ENCODE measurements around the gene ARL10. TPM values are rescaled to one million over a fixed set of nuclear protein-coding genes. Genes with fewer than 3 reads are reported as not detected.

The ARL10 gene
- polyA plus RNA-seq, 1 of the 3 experiments (the other 2 are of a cell fraction), result 4.6 TPM

GRCh38 chr5:176381979-176382378 is 16.7 kb downstream of the ARL10 start:
- H3K79me2 ChIP-seq (ENCODE audit: insufficient read depth), result peaks cover 20% of the 10 kb centered on the region
- no peak overlapping the region; a peak in 1 of 4 replicates for H3K27ac ChIP-seq (ENCODE audit: low read depth in 2 of 2, low read length in 1 of 2)
- POLR2A ChIA-PET, result interaction anchor here (1.1 kb wide), 1 partner anchor 20 kb away, joined by 3 read pairs; no protein-coding TSS in a partner anchor
- TF ChIP-seq PBX3 (IDR thresholded peaks at IDR 0.05) (no peak), JUND (IDR thresholded peaks at IDR 0.05) (no peak), CTCF (IDR thresholded peaks at IDR 0.05) (no peak), MXI1 (IDR thresholded peaks at IDR 0.05; ENCODE audit: low read depth, low read length) (no peak), SIN3A (IDR thresholded peaks at IDR 0.05; ENCODE audit: borderline replicate concordance, low read depth, low read length) (no peak), NRF1 (IDR thresholded peaks at IDR 0.05; ENCODE audit: low read depth, low read length) (no peak)
- CTCF ChIA-PET, result no interaction called here
- H3K9me3 ChIP-seq, result no peaks in the 10 kb centered on the region
- no peak overlapping the region for H2AFZ ChIP-seq (ENCODE audit: low read depth)
- H3F3A ChIP-seq (replicated peaks; ENCODE audit: insufficient read depth), result peaks cover 3% of the 10 kb centered on the region
- no peaks in the 10 kb centered on the region for H3K9me2 ChIP-seq
- 94% methylated on average over 3 of the region's 3 CpGs for WGBS (ENCODE audit: low lambda C conversion rate)
- no peak for DNase-seq
- no peak overlapping the region for H3K4me2 ChIP-seq
- no peak overlapping the region for H3K4me3 ChIP-seq (ENCODE audit: low read depth in 2 of 2, low read length in 1 of 2)
- H3K9ac ChIP-seq, result no peak overlapping the region
- no peaks in the 10 kb centered on the region for H4K20me1 ChIP-seq (ENCODE audit: insufficient read depth)
- no peaks in the 10 kb centered on the region for H3K27me3 ChIP-seq (ENCODE audit: insufficient read depth)
- H3K36me3 ChIP-seq (replicated peaks in 1 of 2; ENCODE audit: control insufficient read depth in 1 of 2, insufficient read depth in 2 of 2, low read length in 1 of 2), result peaks cover 23 to 58% of the 10 kb centered on the region in 2 experiments
- H3K4me1 ChIP-seq (ENCODE audit: control insufficient read depth in 1 of 2, insufficient read depth in 2 of 2, low read depth in 1 of 2, low read length in 1 of 2), result peaks cover 0 to 10% of the 10 kb centered on the region in 2 experiments; a peak in 2 of 4 replicates

GRCh38 chr5:176382721-176383120 is 17.4 kb downstream of the ARL10 start:
- H4K20me1 ChIP-seq (ENCODE audit: insufficient read depth), result no peaks in the 10 kb centered on the region
- H3K27ac ChIP-seq (ENCODE audit: low read depth in 2 of 2, low read length in 1 of 2), result no peak overlapping the region
- peaks cover 23 to 58% of the 10 kb centered on the region in 2 experiments for H3K36me3 ChIP-seq (replicated peaks in 1 of 2; ENCODE audit: control insufficient read depth in 1 of 2, insufficient read depth in 2 of 2, low read length in 1 of 2)
- no peaks in the 10 kb centered on the region for H3K27me3 ChIP-seq (ENCODE audit: insufficient read depth)
- peaks cover 0 to 12% of the 10 kb centered on the region in 2 experiments; a peak in 2 of 4 replicates for H3K4me1 ChIP-seq (ENCODE audit: control insufficient read depth in 1 of 2, insufficient read depth in 2 of 2, low read depth in 1 of 2, low read length in 1 of 2)
- peaks cover 28% of the 10 kb centered on the region for H3K79me2 ChIP-seq (ENCODE audit: insufficient read depth)
- CTCF ChIA-PET, result no interaction called here
- no peak overlapping the region for H2AFZ ChIP-seq (ENCODE audit: low read depth)
- H3K4me3 ChIP-seq (ENCODE audit: low read depth in 2 of 2, low read length in 1 of 2), result no peak overlapping the region
- 94% methylated on average over 3 of the region's 3 CpGs for WGBS (ENCODE audit: low lambda C conversion rate)
- H3K9me2 ChIP-seq, result no peaks in the 10 kb centered on the region
- no peak overlapping the region for H3K4me2 ChIP-seq
- peaks cover 3% of the 10 kb centered on the region for H3F3A ChIP-seq (replicated peaks; ENCODE audit: insufficient read depth)
- no peaks in the 10 kb centered on the region for H3K9me3 ChIP-seq
- no peak for TF ChIP-seq EP300 (IDR thresholded peaks at IDR 0.05; ENCODE audit: borderline replicate concordance in 1 of 2, low read depth in 1 of 2, low read length in 1 of 2)
- no peak for TF ChIP-seq MEF2A (IDR thresholded peaks at IDR 0.05; ENCODE audit: borderline replicate concordance, low read depth)
- no peak for TF ChIP-seq USF2 (IDR thresholded peaks at IDR 0.05; ENCODE audit: borderline replicate concordance, low read depth, low read length)
- POLR2A ChIA-PET, result interaction anchor here (1.0 to 1.1 kb wide), 2 partner anchors 16 to 21 kb away, joined by 3 read pairs; no protein-coding TSS in a partner anchor
- DNase-seq, result no peak
- H3K9ac ChIP-seq, result no peak overlapping the region

Measured in SK-N-SH (cell line).